Heart left ventricle (tissue), 16 donors: ENCODE results near the gene CFHR5. TPM values are rescaled to one million over a fixed set of nuclear protein-coding genes. Genes with fewer than 3 reads are reported as not detected.

Source experiments
- ATAC-seq, 4 donors: fragments of 200-7000 bp; cut with Tn5 transposase; one replicate each; pipeline ENCODE4 v1.9.1; 2020 to 2022; ENCODE audit warnings: moderate library complexity in 4 of 4, mild to moderate bottlenecking in 3 of 4, moderate number of reproducible peaks in 1 of 4
- DNase-seq, 5 donors: peaks; one replicate each; pipeline ENCODE4 v3.0.0-alpha.2; 2020
- H3K27ac ChIP-seq, 12 donors: fragments of 200-600 bp; sonication (generic) in 4 of 12; one replicate each; pipeline versions ENCODE4 v1.5.0 to v1.8.0; 2016 to 2022; ENCODE audit warnings: mild to moderate bottlenecking in 2 of 12
- H3K27me3 ChIP-seq, 9 donors: fragments of 200-600 bp; sonication (generic) in 2 of 9; one replicate each; pipeline versions ENCODE4 v1.5.1 to v1.8.0; 2016 to 2022; ENCODE audit warnings: mild to moderate bottlenecking in 3 of 9
- H3K36me3 ChIP-seq, 9 donors: fragments of 200-600 bp; sonication (generic) in 2 of 9; one replicate each; pipeline versions ENCODE4 v1.5.0 to v1.8.0; 2018 to 2022; ENCODE audit warnings: mild to moderate bottlenecking in 2 of 9
- H3K4me1 ChIP-seq, 12 donors: fragments of 200-600 bp; sonication (generic) in 4 of 12; one replicate each; pipeline versions ENCODE4 v1.5.0 to v1.8.0; 2016 to 2022; ENCODE audit warnings: mild to moderate bottlenecking in 3 of 12
- H3K4me3 ChIP-seq, 12 donors: fragments of 200-600 bp; sonication (generic) in 4 of 12; one replicate each; pipeline versions ENCODE4 v1.5.0 to v1.8.0; 2017 to 2022; ENCODE audit warnings: mild to moderate bottlenecking in 9 of 12, moderate library complexity in 4 of 12
- H3K9me3 ChIP-seq, 12 donors: fragments of 200-600 bp; sonication (generic) in 4 of 12; one replicate each; pipeline versions ENCODE4 v1.5.0 to v1.8.0; 2016 to 2022; ENCODE audit warnings: mild to moderate bottlenecking in 1 of 12
- CTCF ChIP-seq, 12 donors: fragments of 200-600 bp; sonication (generic) in 4 of 12; IDR thresholded peaks; one replicate each; pipeline versions ENCODE4 v1.5.0 to v1.8.0; 2018 to 2022; ENCODE audit warnings: antibody characterized with exemption in 12 of 12, mild to moderate bottlenecking in 5 of 12
- POLR2A ChIP-seq, 2 donors: fragments of 450-650 bp; IDR thresholded peaks; one replicate each; pipeline ENCODE4 v1.6.1; 2017; ENCODE audit warnings: antibody characterized with exemption in 2 of 2, mild to moderate bottlenecking in 2 of 2, moderate library complexity in 2 of 2
- WGBS, 4 donors: extraction: QIAGEN DNeasy Blood & Tissue Kit in 2 of 4; methylation state at CpG; one replicate each; pipeline versions ENCODE4 v1.1.5 to v1.1.7; 2013 to 2018; 5-methylcytosine and 5-hydroxymethylcytosine counted together
- intact Hi-C, 10 donors: fragments of 100-400 bp; cut with DNase I; formaldehyde crosslinking; loops; one replicate each; pipeline versions ENCODE4 v1.11.1 to v1.14.2; 2022
- polyA plus RNA-seq, 2 donors: library from polyadenylated mRNA; stranded (reverse); fragments of 200-250 nt; gene quantifications; one replicate each; pipeline ENCODE4 v1.2.3, GENCODE V29; 2013
- total RNA-seq, 9 donors: library from RNA; depleted of rRNA in 2 of 9; stranded (reverse); fragments of >200 nt in 2 of 9; fragmentation: NEBNext Ultra II Directional in 3 of 9; extraction: Animal tissue kit (Norgen Biotek cat#: 25700) in 3 of 9; gene quantifications; one replicate each; pipeline versions ENCODE4 v1.1.0 to v1.2.4, GENCODE V29; 2016 to 2023
- donor health status: ischemic (EF 13 %, LVEDD 7.1; RV severe dilation, severe dysfunction).
- donor health status: healthy with polysubstance abuse.
- donor health status: DM: no; HTN: yes; CAD: no.
- donor health status: DM: no; HTN: no; CAD: no.
- donor health status: ischemic (EF 25% LVEDD 6.9; RV normal size, moderate dysfunction).
- donor health status: ischemic (EF 25% LVEDD 5.7; RV mildly dilated, moderate dysfunction).
- donor health status: healthy.
- donor health status: DM: yes; HTN: yes; CAD: no.
- donor health status: ischemic (EF 35%, LVEDD 5.7; RV mildly dilated, moderate dysfunction).
- donor health status: nonischemic (EF 11% LVEDD 7.7; RV severe dilation, severe dysfunction).
- donor health status: DM: yes; HTN: yes; CAD: no.
- donor health status: PGD.
- donor health status: ischemic (EF 29% LVEDD 5.4; RV normal size, mild dysfunction).
- donor health status: nonischemic (EF 23%, LVEDD 6.1; RV moderate dilation, normal function).

The CFHR5 gene
- total and polyA plus RNA-seq, 11 donors, result not detected

GRCh38 chr1:196951711-196952394, 25.5 kb upstream of the CFHR5 start:
- H3K4me3 ChIP-seq, result no peak overlapping the region
- H3K9me3 ChIP-seq, result peaks cover 0 to 6% (median 0%) of the 10 kb centered on the region in 12 donors
- 61 to 78% (median 66%) methylated on average over 2 of the region's 2 CpGs for WGBS, 4 donors
- no peak overlapping the region for H3K27ac ChIP-seq
- DNase-seq (no peak), ATAC-seq (no peak)
- intact Hi-C loops, result no loop called here
- no peaks in the 10 kb centered on the region for H3K36me3 ChIP-seq
- H3K27me3 ChIP-seq, result no peaks in the 10 kb centered on the region
- no peaks in the 10 kb centered on the region for H3K4me1 ChIP-seq
- TF ChIP-seq CTCF (IDR thresholded peaks at IDR 0.05), result no peak
- TF ChIP-seq POLR2A (IDR thresholded peaks at IDR 0.05), result no peak

- Histone ChIP-seq H3K27me3 (no peaks in the 10 kb centered on the region), H3K4me1 (no peaks in the 10 kb centered on the region), H3K36me3 (no peaks in the 10 kb centered on the region), H3K9me3 (peaks cover 0 to 6% (median 0%) of the 10 kb centered on the region in 12 donors), H3K27ac (no peak overlapping the region), H3K4me3 (no peak overlapping the region)
- ATAC-seq (no peak), DNase-seq (no peak)
- TF ChIP-seq CTCF (IDR thresholded peaks at IDR 0.05) (no peak), POLR2A (IDR thresholded peaks at IDR 0.05) (no peak)
- intact Hi-C loops, result no loop called here
- WGBS, 4 donors, result 52 to 77% (median 64%) methylated on average over 2 of the region's 2 CpGs
Measured at GRCh38 chr1:196954778-196955177, 22.6 kb upstream of the CFHR5 start.

GRCh38 chr1:196955926-196956325, 21.4 kb upstream of the CFHR5 start:
- H3K4me1 ChIP-seq, result no peaks in the 10 kb centered on the region
- 79 to 100% (median 91%) methylated on average over 1 of the region's 1 CpG for WGBS, 4 donors
- DNase-seq (no peak), ATAC-seq (no peak)
- H3K4me3 ChIP-seq, result no peak overlapping the region
- no peaks in the 10 kb centered on the region for H3K36me3 ChIP-seq
- no peak overlapping the region for H3K27ac ChIP-seq
- no peaks in the 10 kb centered on the region for H3K27me3 ChIP-seq
- intact Hi-C loops, result no loop called here
- peaks cover 0 to 6% (median 0%) of the 10 kb centered on the region in 12 donors for H3K9me3 ChIP-seq
- TF ChIP-seq POLR2A (IDR thresholded peaks at IDR 0.05) (no peak), CTCF (IDR thresholded peaks at IDR 0.05) (no peak)

- intact Hi-C loops, result no loop called here
- H3K27ac ChIP-seq, result no peak overlapping the region
- no peak overlapping the region for H3K4me3 ChIP-seq
- WGBS, 4 donors, result 50 to 71% (median 56%) methylated on average over 3 of the region's 3 CpGs
- no peak for TF ChIP-seq CTCF (IDR thresholded peaks at IDR 0.05)
- no peak for TF ChIP-seq POLR2A (IDR thresholded peaks at IDR 0.05)
- H3K36me3 ChIP-seq, result no peaks in the 10 kb centered on the region
- peaks cover 0 to 3% (median 0%) of the 10 kb centered on the region in 9 donors for H3K27me3 ChIP-seq
- H3K9me3 ChIP-seq, result peaks cover 0 to under 1% (median 0%) of the 10 kb centered on the region in 12 donors
- DNase-seq (no peak), ATAC-seq (no peak)
- H3K4me1 ChIP-seq, result no peaks in the 10 kb centered on the region
Measured at GRCh38 chr1:196960854-196961253, 16.5 kb upstream of the CFHR5 start.
